Muscle layer of duodenum (tissue), 2 donors: ENCODE data around the gene STARD10.

Experiments used
- H3K27ac ChIP-seq: one replicate; pipeline ENCODE4 v1.7.0; 2013; ENCODE audit warnings: mild to moderate bottlenecking, low read length
- H3K27me3 ChIP-seq: one replicate; pipeline ENCODE4 v1.7.0; 2013; ENCODE audit warnings: low read depth, mild to moderate bottlenecking, control low read depth, low read length
- H3K36me3 ChIP-seq, 2 donors: one replicate each; pipeline ENCODE4 v1.7.0; 2013; ENCODE audit warnings: low read length in 2 of 2, control low read depth in 1 of 2, mild to moderate bottlenecking in 1 of 2; ENCODE audit not compliant: insufficient read depth in 2 of 2, control insufficient read depth in 1 of 2
- H3K4me1 ChIP-seq, 2 donors: one replicate each; pipeline ENCODE4 v1.7.0; 2013; ENCODE audit warnings: low read length in 2 of 2, mild to moderate bottlenecking in 2 of 2, control low read depth in 1 of 2, moderate library complexity in 1 of 2; ENCODE audit not compliant: insufficient read depth in 2 of 2, control insufficient read depth in 1 of 2
- H3K4me3 ChIP-seq, 2 donors: one replicate each; pipeline ENCODE4 v1.7.0; 2013; ENCODE audit warnings: low read length in 2 of 2, low read depth in 1 of 2, mild to moderate bottlenecking in 1 of 2
- H3K9me3 ChIP-seq, 2 donors: one replicate each; pipeline ENCODE4 v1.7.0; 2013; ENCODE audit warnings: low read length in 2 of 2, control low read depth in 1 of 2, mild to moderate bottlenecking in 1 of 2; ENCODE audit not compliant: control insufficient read depth in 1 of 2
- donor health status: healthy.

The STARD10 gene

GRCh38 chr11:72737336-72737735 is 56.5 kb downstream of the STARD10 start:
- H3K9me3 ChIP-seq = no peaks in the 10 kb centered on the region
- H3K27ac ChIP-seq = peak overlapping the region; percentile 77
- H3K4me1 ChIP-seq = peaks cover 10 to 53% of the 10 kb centered on the region in 2 donors
- H3K27me3 ChIP-seq = no peaks in the 10 kb centered on the region
- H3K4me3 ChIP-seq = peak overlapping the region in 1 of 2 donors; percentile 40
- H3K36me3 ChIP-seq = no peaks in the 10 kb centered on the region

DNA sequence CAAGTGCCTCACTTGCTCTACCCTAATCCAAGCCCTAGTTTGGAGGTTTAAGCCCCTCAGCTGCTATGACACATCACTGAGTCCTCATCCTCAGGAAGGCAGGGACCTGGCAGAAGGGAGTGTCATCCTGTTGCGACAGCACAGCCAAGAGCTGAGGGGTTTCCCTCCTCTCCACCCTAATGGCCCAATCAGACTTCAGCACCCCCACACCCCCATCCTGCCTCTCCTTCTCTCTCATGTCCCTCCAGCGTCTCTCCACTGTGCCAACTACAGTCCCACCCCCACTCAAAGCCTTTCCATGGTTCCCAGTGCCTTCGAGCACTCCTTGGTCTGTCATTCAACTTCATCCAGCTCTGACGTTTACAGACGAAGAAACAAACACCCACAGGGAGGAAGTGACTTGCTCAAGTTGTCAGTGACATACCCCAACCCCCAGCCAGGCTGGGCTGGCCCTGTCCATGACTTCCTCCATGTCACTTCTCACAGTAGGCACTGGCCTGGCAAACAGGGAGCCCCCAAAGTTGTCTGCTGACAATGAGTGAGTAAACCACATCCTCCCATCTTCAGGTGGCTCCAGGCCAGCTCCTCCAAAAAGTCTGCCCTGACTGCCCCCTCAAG is 57.3 kb downstream of the STARD10 start:
- Histone ChIP-seq H3K36me3 (no peaks in the 10 kb centered on the region), H3K27ac (peak overlapping the region; percentile 77), H3K4me1 (peaks cover 10 to 45% of the 10 kb centered on the region in 2 donors), H3K4me3 (peak overlapping the region in 1 of 2 donors; percentile 40), H3K9me3 (no peaks in the 10 kb centered on the region), H3K27me3 (no peaks in the 10 kb centered on the region)

DNA sequence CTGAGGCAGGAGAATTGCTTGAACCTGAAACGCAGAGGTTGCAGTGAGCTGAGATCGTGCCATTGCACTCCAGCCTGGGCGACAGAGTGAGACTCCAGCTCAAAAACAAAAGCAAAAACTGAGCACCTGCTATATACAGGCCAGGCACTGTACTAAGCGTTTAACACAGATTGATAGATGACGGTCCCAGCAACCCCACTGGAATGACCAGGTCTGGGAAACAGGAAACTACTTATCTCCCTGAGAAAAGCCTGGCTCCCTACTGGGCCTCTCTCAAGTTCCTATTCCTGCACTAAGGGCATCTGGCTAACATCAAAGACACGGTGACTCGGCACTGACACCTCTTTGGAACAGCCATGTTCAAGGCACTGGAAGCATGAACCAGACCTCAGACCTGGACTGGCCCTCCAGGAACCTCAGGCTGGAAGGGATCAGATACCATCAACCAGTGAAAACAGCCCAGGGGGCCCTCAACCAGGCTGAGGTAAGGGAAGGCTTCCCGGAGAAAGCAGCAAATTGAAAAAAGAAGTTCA is 58.3 kb downstream of the STARD10 start:
- Histone ChIP-seq H3K27ac (no peak overlapping the region), H3K4me1 (peaks cover 8 to 45% of the 10 kb centered on the region in 2 donors), H3K9me3 (no peaks in the 10 kb centered on the region), H3K4me3 (peak overlapping the region in 1 of 2 donors; percentile 12), H3K27me3 (no peaks in the 10 kb centered on the region), H3K36me3 (no peaks in the 10 kb centered on the region)

- H3K9me3 ChIP-seq = no peaks in the 10 kb centered on the region
- no peaks in the 10 kb centered on the region for H3K36me3 ChIP-seq
- H3K4me3 ChIP-seq = no peak overlapping the region
- no peak overlapping the region for H3K27ac ChIP-seq
- no peaks in the 10 kb centered on the region for H3K27me3 ChIP-seq
- H3K4me1 ChIP-seq = peaks cover 0 to 22% of the 10 kb centered on the region in 2 donors
These were observed 61.5 kb downstream of the STARD10 start for GRCh38 chr11:72732329-72732728.

- H3K4me3 ChIP-seq = no peak overlapping the region
- peaks cover 0 to 5% of the 10 kb centered on the region in 2 donors for H3K36me3 ChIP-seq
- peaks cover 0 to 9% of the 10 kb centered on the region in 2 donors for H3K4me1 ChIP-seq
- no peaks in the 10 kb centered on the region for H3K9me3 ChIP-seq
- H3K27me3 ChIP-seq = no peaks in the 10 kb centered on the region
- no peak overlapping the region for H3K27ac ChIP-seq
These were observed 63.1 kb downstream of the STARD10 start for GRCh38 chr11:72730737-72731136.

DNA sequence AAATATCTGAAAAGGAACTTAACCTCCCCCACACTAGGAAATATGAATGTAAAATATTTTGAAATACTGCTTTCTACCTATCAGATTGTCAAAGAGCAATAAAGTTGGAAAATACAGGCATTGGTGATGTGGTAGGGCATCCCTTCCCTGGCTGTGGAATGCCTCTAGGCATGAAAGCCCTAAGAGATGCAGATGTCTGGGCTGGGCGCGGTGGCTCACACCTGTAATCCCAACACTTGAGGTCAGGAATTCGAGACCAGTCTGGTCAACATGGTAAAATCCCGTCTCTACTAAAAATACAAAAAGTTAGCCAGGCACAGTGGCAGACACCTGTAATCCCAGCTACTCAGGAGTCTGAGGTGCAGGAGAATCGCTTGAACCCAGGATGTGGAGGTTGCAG is 63.6 kb downstream of the STARD10 start:
- no peaks in the 10 kb centered on the region for H3K27me3 ChIP-seq
- H3K27ac ChIP-seq = no peak overlapping the region
- no peak overlapping the region for H3K4me3 ChIP-seq
- H3K4me1 ChIP-seq = peaks cover 0 to 9% of the 10 kb centered on the region in 2 donors
- peaks cover 0 to 5% of the 10 kb centered on the region in 2 donors for H3K36me3 ChIP-seq
- no peaks in the 10 kb centered on the region for H3K9me3 ChIP-seq

- Histone ChIP-seq H3K27me3 (no peaks in the 10 kb centered on the region), H3K4me1 (peaks cover 3 to 22% of the 10 kb centered on the region in 2 donors), H3K9me3 (no peaks in the 10 kb centered on the region), H3K27ac (no peak overlapping the region), H3K4me3 (no peak overlapping the region), H3K36me3 (peaks cover 5 to 8% of the 10 kb centered on the region in 2 donors)
These were observed 66.3 kb downstream of the STARD10 start for GRCh38 chr11:72727521-72727920.

DNA sequence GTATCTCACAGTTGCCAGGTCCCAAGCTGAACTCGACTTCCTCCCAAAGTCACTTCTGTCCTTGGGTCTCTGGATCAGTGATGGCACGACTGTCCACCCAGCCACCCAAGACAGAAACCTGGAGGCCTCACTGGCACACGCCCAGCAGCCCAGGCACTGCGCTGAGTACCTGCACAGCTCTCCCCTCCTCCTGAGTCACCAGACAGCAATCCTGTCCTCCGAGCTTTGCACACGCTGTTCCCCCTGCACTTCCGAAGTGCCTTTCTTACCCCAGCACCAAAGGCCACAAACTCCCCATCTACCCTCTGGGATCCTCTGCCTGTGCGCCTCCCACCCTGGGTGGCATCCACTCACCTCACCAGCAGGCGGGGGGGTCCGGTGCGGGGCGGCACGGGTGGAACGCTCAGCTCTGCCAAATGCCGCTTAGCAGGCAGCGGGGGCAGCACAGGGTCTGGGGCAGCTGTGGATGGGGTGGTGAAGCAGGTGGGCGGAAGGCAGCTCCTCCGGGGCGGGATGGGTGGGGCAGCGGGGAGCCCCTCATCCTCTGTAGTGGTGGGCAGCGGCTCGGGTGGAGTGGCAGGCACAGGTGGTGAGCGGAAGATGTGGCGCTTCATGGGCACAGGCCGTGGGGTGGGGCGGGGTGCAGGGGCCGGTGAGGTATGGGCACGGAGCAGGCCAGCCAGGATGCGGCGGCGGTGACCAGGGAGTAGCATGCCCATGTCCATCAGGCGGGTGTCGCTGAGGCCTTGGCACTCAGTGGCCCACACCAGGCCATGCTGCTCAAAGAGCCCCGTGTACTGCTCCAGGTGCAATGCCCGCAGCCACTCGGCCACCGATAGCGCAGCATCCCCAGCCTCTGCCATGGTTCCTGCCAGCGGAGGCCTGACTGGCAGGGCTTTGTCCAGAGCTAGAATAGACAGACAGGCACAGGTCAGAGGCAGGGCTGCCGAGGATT is 67.3 kb downstream of the STARD10 start:
- no peaks in the 10 kb centered on the region for H3K27me3 ChIP-seq
- no peak overlapping the region for H3K27ac ChIP-seq
- H3K4me1 ChIP-seq = peaks cover 3 to 24% of the 10 kb centered on the region in 2 donors
- no peak overlapping the region for H3K4me3 ChIP-seq
- H3K9me3 ChIP-seq = no peaks in the 10 kb centered on the region
- H3K36me3 ChIP-seq = peaks cover 5 to 8% of the 10 kb centered on the region in 2 donors

DNA sequence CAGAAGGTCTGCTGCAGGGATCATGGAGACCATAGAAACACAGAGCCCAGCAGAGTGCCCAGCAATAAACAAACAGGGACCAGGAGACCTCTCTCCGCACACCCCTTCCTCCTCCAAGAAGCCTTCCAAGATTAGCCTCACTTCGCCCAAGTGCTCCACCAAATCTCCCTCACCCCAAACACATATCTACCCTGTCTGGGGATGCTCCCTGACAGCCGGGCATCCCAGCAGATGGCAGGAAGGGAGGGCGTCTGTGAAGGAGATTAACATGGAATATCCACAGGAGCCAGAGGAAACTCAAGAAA is 68.2 kb downstream of the STARD10 start:
- Histone ChIP-seq H3K27ac (no peak overlapping the region), H3K4me1 (peaks cover 9 to 32% of the 10 kb centered on the region in 2 donors)

GRCh38 chr11:72724851-72725723 is 68.8 kb downstream of the STARD10 start:
- Histone ChIP-seq H3K9me3 (no peaks in the 10 kb centered on the region), H3K27ac (no peak overlapping the region), H3K36me3 (peaks cover 5 to 8% of the 10 kb centered on the region in 2 donors), H3K27me3 (no peaks in the 10 kb centered on the region), H3K4me1 (peaks cover 15 to 38% of the 10 kb centered on the region in 2 donors), H3K4me3 (no peak overlapping the region)

More for the DNA sequence above, 68.2 kb downstream of the STARD10 start:
- peaks cover 5 to 8% of the 10 kb centered on the region in 2 donors for H3K36me3 ChIP-seq
- no peaks in the 10 kb centered on the region for H3K9me3 ChIP-seq
- no peak overlapping the region for H3K4me3 ChIP-seq
- no peaks in the 10 kb centered on the region for H3K27me3 ChIP-seq
